ENCODE results near the gene RBM3.
"Not testable (repeated sequence)": the region's sequence is repeated elsewhere in the genome, so short reads cannot be mapped to it uniquely, and the experiment has no call there.

Gene RBM3

GRCh38 chrX:48574270-48575266 is at the start of gene RBM3:
Gene RBM3, plus strand, starts transcription at chrX:48574484. Its CDS starts 697 bp downstream, at chrX:48575181.
- DNase-seq (ENCODE audit: low read depth in 2 of 3, low spot score in 2 of 3), result peak; percentile 47 to 75 (median 69)

- DNase-seq (ENCODE audit: low read depth in 2 of 3, low spot score in 2 of 3), result not testable (repeated sequence)
These were observed 48.4 kb upstream of the RBM3 start for GRCh38 chrX:48525853-48526252.

- DNase-seq (ENCODE audit: low read depth in 2 of 3, low spot score in 2 of 3), result no peak
These were observed 43.5 kb upstream of the RBM3 start for GRCh38 chrX:48530736-48531135.

- DNase-seq (ENCODE audit: low read depth in 2 of 3, low spot score in 2 of 3), result no peak
These were observed 42.8 kb upstream of the RBM3 start for GRCh38 chrX:48531358-48531959.

GRCh38 chrX:48532161-48532560 is 42.1 kb upstream of the RBM3 start:
- no peak for DNase-seq (ENCODE audit: low read depth in 2 of 3, low spot score in 2 of 3)

- no peak for DNase-seq (ENCODE audit: low read depth in 2 of 3, low spot score in 2 of 3)
These were observed 41.1 kb upstream of the RBM3 start for GRCh38 chrX:48533165-48533564.

GRCh38 chrX:48538641-48539344 is 35.5 kb upstream of the RBM3 start:
- no peak for DNase-seq (ENCODE audit: low read depth in 2 of 3, low spot score in 2 of 3)

- peak; percentile 71 to 91 (median 75) for DNase-seq (ENCODE audit: low read depth in 2 of 3, low spot score in 2 of 3)
These were observed 34.8 kb upstream of the RBM3 start, which contains the start of gene TBC1D25 for GRCh38 chrX:48539345-48540027. Gene TBC1D25, plus strand, starts transcription at chrX:48539714. Its CDS starts 84 bp downstream, at chrX:48539798.

- no peak for DNase-seq (ENCODE audit: low read depth in 2 of 3, low spot score in 2 of 3)
These were observed 34.3 kb upstream of the RBM3 start for GRCh38 chrX:48540028-48540375.

GRCh38 chrX:48540480-48540879 is 33.8 kb upstream of the RBM3 start:
- DNase-seq (ENCODE audit: low read depth in 2 of 3, low spot score in 2 of 3), result no peak

- no peak for DNase-seq (ENCODE audit: low read depth in 2 of 3, low spot score in 2 of 3)
These were observed 33.0 kb upstream of the RBM3 start for GRCh38 chrX:48541140-48541814.

- no peak for DNase-seq (ENCODE audit: low read depth in 2 of 3, low spot score in 2 of 3)
These were observed 25.4 kb upstream of the RBM3 start for GRCh38 chrX:48548871-48549270.

GRCh38 chrX:48555731-48556325 is 18.5 kb upstream of the RBM3 start:
- DNase-seq (ENCODE audit: low read depth in 2 of 3, low spot score in 2 of 3), result not testable (repeated sequence)

GRCh38 chrX:48558271-48558670 is 16.0 kb upstream of the RBM3 start:
- DNase-seq (ENCODE audit: low read depth in 2 of 3, low spot score in 2 of 3), result no peak

- no peak for DNase-seq (ENCODE audit: low read depth in 2 of 3, low spot score in 2 of 3)
These were observed 14.6 kb upstream of the RBM3 start for GRCh38 chrX:48559636-48560035.

GRCh38 chrX:48560056-48560455 is 14.2 kb upstream of the RBM3 start:
- no peak for DNase-seq (ENCODE audit: low read depth in 2 of 3, low spot score in 2 of 3)

- DNase-seq (ENCODE audit: low read depth in 2 of 3, low spot score in 2 of 3), result no peak
These were observed 13.6 kb upstream of the RBM3 start for GRCh38 chrX:48560681-48561080.

GRCh38 chrX:48569958-48570357 is 4.3 kb upstream of the RBM3 start:
- no peak for DNase-seq (ENCODE audit: low read depth in 2 of 3, low spot score in 2 of 3)

- DNase-seq (ENCODE audit: low read depth in 2 of 3, low spot score in 2 of 3), result no peak
These were observed 504 bp upstream of the RBM3 start for GRCh38 chrX:48573690-48574269.

GRCh38 chrX:48575642-48576041 is 1.4 kb downstream of the RBM3 start:
- DNase-seq (ENCODE audit: low read depth in 2 of 3, low spot score in 2 of 3), result no peak

Data from activated CD8-positive, alpha-beta memory T cell treated with anti-CD3 and anti-CD28 coated beads for 48 hours (primary cell).